ENCODE data around the gene SLC49A4.

The SLC49A4 gene

DNA sequence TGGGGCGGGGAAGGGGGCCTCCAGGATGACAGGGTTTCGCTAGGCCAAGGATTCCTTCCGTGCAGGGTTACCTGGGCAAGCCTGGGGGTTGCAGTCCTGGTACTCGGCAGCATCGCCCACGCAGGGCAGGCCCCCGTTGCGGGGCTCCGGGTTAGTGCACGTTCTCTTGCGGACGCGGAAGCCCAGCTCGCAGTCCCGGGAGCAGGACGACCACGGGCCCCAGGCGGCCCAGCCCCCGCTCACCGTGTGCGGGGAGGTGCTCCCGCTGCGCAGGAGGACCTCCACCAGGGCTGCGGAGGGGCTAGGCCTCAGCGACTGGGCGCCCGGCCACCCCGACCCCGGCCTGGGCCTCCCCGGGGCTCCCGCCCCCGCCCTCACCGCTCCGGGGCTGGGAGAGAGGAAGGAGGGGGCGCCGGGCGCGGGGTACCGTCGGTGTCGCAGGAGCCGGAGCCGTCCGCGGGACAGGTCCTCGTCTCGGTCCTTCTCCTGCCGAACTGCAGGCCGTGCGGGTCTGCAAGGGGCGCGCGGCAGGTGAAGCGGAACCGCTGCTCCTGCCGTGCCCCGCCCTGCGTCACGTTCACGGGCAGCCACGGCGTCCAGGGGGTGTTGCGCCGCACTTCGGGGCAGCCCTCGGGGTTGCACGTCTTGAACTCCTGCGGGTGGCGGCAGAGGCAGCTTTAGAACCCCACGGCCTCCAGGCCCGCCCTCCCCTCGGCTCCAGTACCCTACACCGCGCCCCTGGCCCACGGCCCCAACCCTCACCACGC, 118.1 kb downstream of the SLC49A4 start:
- no peak overlapping the region for H3K27ac ChIP-seq
- no peak overlapping the region for H3K4me3 ChIP-seq (ENCODE audit: low read depth in 1 of 2, low read length in 1 of 2)
- H3K27me3 ChIP-seq, result peaks cover 71% of the 10 kb centered on the region
- no peaks in the 10 kb centered on the region for H3K9me3 ChIP-seq
- H3K36me3 ChIP-seq, result no peaks in the 10 kb centered on the region
- TF ChIP-seq, protein P1, sequence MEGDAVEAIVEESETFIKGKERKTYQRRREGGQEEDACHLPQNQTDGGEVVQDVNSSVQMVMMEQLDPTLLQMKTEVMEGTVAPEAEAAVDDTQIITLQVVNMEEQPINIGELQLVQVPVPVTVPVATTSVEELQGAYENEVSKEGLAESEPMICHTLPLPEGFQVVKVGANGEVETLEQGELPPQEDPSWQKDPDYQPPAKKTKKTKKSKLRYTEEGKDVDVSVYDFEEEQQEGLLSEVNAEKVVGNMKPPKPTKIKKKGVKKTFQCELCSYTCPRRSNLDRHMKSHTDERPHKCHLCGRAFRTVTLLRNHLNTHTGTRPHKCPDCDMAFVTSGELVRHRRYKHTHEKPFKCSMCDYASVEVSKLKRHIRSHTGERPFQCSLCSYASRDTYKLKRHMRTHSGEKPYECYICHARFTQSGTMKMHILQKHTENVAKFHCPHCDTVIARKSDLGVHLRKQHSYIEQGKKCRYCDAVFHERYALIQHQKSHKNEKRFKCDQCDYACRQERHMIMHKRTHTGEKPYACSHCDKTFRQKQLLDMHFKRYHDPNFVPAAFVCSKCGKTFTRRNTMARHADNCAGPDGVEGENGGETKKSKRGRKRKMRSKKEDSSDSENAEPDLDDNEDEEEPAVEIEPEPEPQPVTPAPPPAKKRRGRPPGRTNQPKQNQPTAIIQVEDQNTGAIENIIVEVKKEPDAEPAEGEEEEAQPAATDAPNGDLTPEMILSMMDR (IDR thresholded peaks at IDR 0.05), result no peak
- no peaks in the 10 kb centered on the region for H3K4me1 ChIP-seq (ENCODE audit: control insufficient read depth in 1 of 2, insufficient read depth in 1 of 2, low read depth in 1 of 2, low read length in 1 of 2)

DNA sequence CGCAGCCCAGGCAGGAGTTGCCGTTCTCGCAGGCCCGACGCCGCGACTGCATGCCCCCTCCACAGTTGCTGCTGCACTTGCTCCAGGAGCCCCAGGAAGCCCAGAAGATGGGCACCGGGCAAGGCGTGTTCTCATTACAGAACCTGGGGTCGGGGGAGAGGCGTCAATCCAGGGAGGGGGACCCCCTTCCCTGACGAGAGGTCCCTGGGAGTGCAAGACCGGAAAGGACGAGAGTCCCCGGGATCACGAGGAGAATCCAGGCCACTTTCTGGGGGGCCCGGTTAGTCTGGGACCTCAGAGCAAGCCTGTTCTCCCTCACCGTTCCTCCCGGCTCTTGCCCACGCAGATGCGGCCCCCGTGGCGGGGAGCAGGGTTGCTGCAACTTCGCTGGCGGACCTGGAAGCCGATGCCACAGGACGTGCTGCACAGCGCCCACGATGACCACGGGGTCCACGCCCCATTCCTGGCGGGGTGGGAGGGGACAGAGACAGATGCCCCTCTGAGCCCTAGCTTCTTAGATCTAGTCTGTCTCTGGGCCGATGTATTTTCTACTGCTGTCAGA, 118.8 kb downstream of the SLC49A4 start:
- H3K27ac ChIP-seq, result no peak overlapping the region
- H3K27me3 ChIP-seq, result peaks cover 78% of the 10 kb centered on the region
- TF ChIP-seq, protein P1 (IDR thresholded peaks at IDR 0.05), result no peak
- no peak overlapping the region for H3K4me3 ChIP-seq (ENCODE audit: low read depth in 1 of 2, low read length in 1 of 2)
- no peaks in the 10 kb centered on the region for H3K36me3 ChIP-seq
- no peaks in the 10 kb centered on the region for H3K9me3 ChIP-seq
- H3K4me1 ChIP-seq (ENCODE audit: control insufficient read depth in 1 of 2, insufficient read depth in 1 of 2, low read depth in 1 of 2, low read length in 1 of 2), result no peaks in the 10 kb centered on the region

DNA sequence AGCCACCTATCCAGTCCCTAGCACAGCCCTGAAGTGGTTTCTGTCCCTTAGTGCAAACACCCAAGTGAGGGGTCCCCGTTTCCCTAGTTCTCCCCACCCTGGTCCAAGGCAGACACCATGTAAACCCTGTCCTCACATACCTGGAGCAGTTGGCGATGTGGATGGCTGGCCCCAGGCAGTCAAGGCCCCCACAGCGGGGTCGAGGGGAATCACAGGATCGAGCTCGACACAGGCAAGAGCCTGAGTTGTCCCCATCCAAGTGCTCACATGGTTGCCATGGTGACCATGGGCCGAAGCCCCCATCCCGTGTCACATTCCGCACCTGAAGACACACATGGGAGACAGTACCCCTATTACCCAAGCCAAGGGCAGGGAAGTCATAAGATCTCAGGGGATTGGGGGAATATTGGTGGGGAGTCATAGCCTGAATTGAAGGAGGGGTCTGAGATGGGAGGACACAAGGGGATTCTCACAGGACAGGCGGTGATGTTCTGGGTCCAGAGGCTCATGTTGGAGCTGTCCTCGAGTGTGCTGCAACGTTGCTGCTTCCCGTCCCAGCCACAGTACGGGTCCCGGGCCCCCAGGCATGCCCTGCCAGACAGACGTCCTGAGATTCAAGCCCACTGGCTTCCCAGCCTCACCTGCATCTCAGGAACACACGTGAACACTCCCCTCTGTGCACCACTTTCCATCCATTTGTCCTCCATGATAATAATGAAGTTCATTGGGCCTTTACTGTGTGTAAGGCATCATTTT, 120.6 kb downstream of the SLC49A4 start:
- Histone ChIP-seq H3K27ac (no peak overlapping the region), H3K9me3 (no peaks in the 10 kb centered on the region), H3K4me1 (ENCODE audit: control insufficient read depth in 1 of 2, insufficient read depth in 1 of 2, low read depth in 1 of 2, low read length in 1 of 2) (no peaks in the 10 kb centered on the region), H3K36me3 (no peaks in the 10 kb centered on the region), H3K27me3 (peaks cover 96% of the 10 kb centered on the region), H3K4me3 (ENCODE audit: low read depth in 1 of 2, low read length in 1 of 2) (no peak overlapping the region)
- TF ChIP-seq, protein P1 (IDR thresholded peaks at IDR 0.05), result no peak

DNA sequence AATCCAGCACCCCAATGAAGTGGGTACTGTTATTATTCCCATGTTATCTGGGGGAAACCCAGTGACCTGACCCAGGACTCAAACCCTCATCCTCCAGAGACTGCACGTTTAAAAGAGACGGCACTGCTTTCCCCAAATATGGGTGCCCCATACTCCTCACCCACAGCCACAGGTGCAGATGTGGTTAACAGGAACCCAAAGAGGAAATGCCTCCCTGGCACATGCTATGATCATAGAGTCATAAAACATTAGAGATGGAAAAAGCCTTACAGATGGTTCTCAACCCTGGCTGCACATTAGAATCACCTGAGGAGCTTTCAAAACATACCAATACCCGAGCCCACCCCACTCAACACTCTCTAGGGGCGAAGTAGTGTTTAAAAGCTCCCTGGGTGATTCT, 121.2 kb downstream of the SLC49A4 start:
- Histone ChIP-seq H3K9me3 (no peaks in the 10 kb centered on the region), H3K27me3 (peaks cover 99% of the 10 kb centered on the region)
- TF ChIP-seq, protein P1 (IDR thresholded peaks at IDR 0.05), result no peak

DNA sequence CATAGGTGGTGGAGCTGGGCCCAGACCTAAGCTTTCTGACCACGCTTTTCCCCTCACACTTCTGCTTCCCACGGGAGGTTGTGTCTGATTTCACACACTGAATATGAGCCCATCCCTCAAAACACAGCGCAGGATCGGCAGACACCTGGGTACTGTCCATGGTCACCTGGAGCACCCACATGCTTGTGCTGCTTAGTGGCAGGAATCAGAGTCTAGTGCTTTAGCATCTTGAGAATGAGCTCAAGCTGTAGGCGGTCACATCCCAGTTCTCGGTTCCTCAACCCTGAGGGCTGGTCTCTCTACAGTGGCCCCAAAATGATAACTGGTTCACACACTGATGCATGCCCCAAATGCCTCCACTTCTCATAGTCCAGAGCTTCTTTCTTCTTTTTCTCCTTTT, 121.7 kb downstream of the SLC49A4 start:
- TF ChIP-seq, protein P1 (IDR thresholded peaks at IDR 0.05), result no peak
- H3K27ac ChIP-seq, result no peak overlapping the region
- H3K4me3 ChIP-seq (ENCODE audit: low read depth in 1 of 2, low read length in 1 of 2), result no peak overlapping the region
- H3K36me3 ChIP-seq, result no peaks in the 10 kb centered on the region
- no peaks in the 10 kb centered on the region for H3K9me3 ChIP-seq
- H3K27me3 ChIP-seq, result peaks cover 99% of the 10 kb centered on the region
- no peaks in the 10 kb centered on the region for H3K4me1 ChIP-seq (ENCODE audit: control insufficient read depth in 1 of 2, insufficient read depth in 1 of 2, low read depth in 1 of 2, low read length in 1 of 2)

More for the DNA sequence above, 121.2 kb downstream of the SLC49A4 start:
- Histone ChIP-seq H3K36me3 (no peaks in the 10 kb centered on the region), H3K4me1 (ENCODE audit: control insufficient read depth in 1 of 2, insufficient read depth in 1 of 2, low read depth in 1 of 2, low read length in 1 of 2) (no peaks in the 10 kb centered on the region), H3K4me3 (ENCODE audit: low read depth in 1 of 2, low read length in 1 of 2) (no peak overlapping the region), H3K27ac (no peak overlapping the region)
